GM23338 (cell line): ENCODE measurements around the gene PTPRR. TPM values are rescaled to one million over a fixed set of nuclear protein-coding genes. Genes with fewer than 3 reads are reported as not detected.

Source experiments
- ATAC-seq: fragments of 200-7000 bp; cut with Tn5 transposase; 3 replicates; pipeline ENCODE4 v1.9.1; 2020
- DNase-seq: peaks from one replicate; pipeline ENCODE4 v3.0.0-alpha.2; 2015; ENCODE audit warnings: low spot score
- H2AFZ ChIP-seq: fragments of 200-600 bp; sonication (generic); 2 replicates; pipeline ENCODE4 v1.8.0; 2016; ENCODE audit warnings: antibody characterized with exemption, mild to moderate bottlenecking, moderate library complexity
- H3F3A ChIP-seq: fragments of 200-600 bp; sonication (generic); replicated peaks from 2 replicates; pipeline ENCODE4 v1.8.0; 2017; ENCODE audit warnings: antibody characterized with exemption, mixed run types, low read depth
- H3K27ac ChIP-seq: fragments of 200-600 bp; sonication (generic); 2 replicates; pipeline ENCODE4 v1.6.1; 2016; ENCODE audit warnings: low read depth
- H3K27me3 ChIP-seq: fragments of 200-600 bp; sonication (generic); 2 replicates; pipeline ENCODE4 v1.8.0; 2016; ENCODE audit warnings: mild to moderate bottlenecking, mixed run types, moderate library complexity; ENCODE audit not compliant: insufficient read depth
- H3K36me3 ChIP-seq: fragments of 200-600 bp; sonication (generic); 2 replicates; pipeline ENCODE4 v1.8.0; 2016; ENCODE audit warnings: mild to moderate bottlenecking; ENCODE audit not compliant: insufficient read depth
- H3K4me1 ChIP-seq: fragments of 200-600 bp; sonication (generic); 2 replicates; pipeline ENCODE4 v1.8.0; 2016; ENCODE audit warnings: mild to moderate bottlenecking, moderate library complexity; ENCODE audit not compliant: insufficient read depth
- H3K4me2 ChIP-seq: fragments of 200-600 bp; sonication (generic); 2 replicates; pipeline ENCODE4 v1.7.1; 2017; ENCODE audit warnings: mixed run types
- H3K4me3 ChIP-seq: fragments of 200-600 bp; sonication (generic); 2 replicates; pipeline ENCODE4 v1.6.1; 2016; ENCODE audit warnings: mixed run types
- H3K79me2 ChIP-seq: fragments of 200-600 bp; sonication (generic); replicated peaks from 2 replicates; pipeline ENCODE4 v1.8.0; 2017; ENCODE audit warnings: mild to moderate bottlenecking; ENCODE audit not compliant: insufficient read depth
- H3K9me2 ChIP-seq: fragments of 200-600 bp; sonication (generic); 2 replicates; pipeline ENCODE4 v1.8.0; 2017; ENCODE audit not compliant: insufficient read depth
- H4K20me1 ChIP-seq: fragments of 200-600 bp; sonication (generic); replicated peaks from 2 replicates; pipeline ENCODE4 v1.8.0; 2017; ENCODE audit warnings: mild to moderate bottlenecking; ENCODE audit not compliant: insufficient read depth
- H3K27ac Mint-ChIP-seq: 2 replicates; pipeline ENCODE4 v1.8.0; 2020; ENCODE audit warnings: inconsistent platforms, mild to moderate bottlenecking, moderate library complexity, mixed read lengths
- H3K27me3 Mint-ChIP-seq: 3 replicates; pipeline ENCODE4 v1.8.0; 2022; ENCODE audit warnings: low read depth, mild to moderate bottlenecking, moderate library complexity, mixed read lengths, inconsistent platforms; ENCODE audit not compliant: insufficient read depth, poor library complexity
- H3K36me3 Mint-ChIP-seq: 3 replicates; pipeline ENCODE4 v1.8.0; 2021; ENCODE audit warnings: low read depth, mild to moderate bottlenecking, inconsistent platforms, moderate library complexity, mixed read lengths
- H3K4me1 Mint-ChIP-seq: 3 replicates; pipeline ENCODE4 v1.8.0; 2020; ENCODE audit warnings: mild to moderate bottlenecking, inconsistent platforms, mixed read lengths
- H3K4me3 Mint-ChIP-seq: 3 replicates; pipeline ENCODE4 v1.8.0; 2021; ENCODE audit warnings: moderate library complexity, mild to moderate bottlenecking, inconsistent platforms, mixed read lengths
- H3K9me3 Mint-ChIP-seq: 3 replicates; pipeline ENCODE4 v1.8.0; 2020; ENCODE audit warnings: moderate library complexity, mild to moderate bottlenecking, inconsistent platforms, mixed read lengths
- CREB1 ChIP-seq: fragments of 250-450 bp; sonication (Bioruptor Pico); IDR thresholded peaks from 2 replicates; pipeline ENCODE4 v1.5.0; 2020; ENCODE audit warnings: low read depth, mild to moderate bottlenecking, moderate library complexity
- EZH2 ChIP-seq: fragments of 200-600 bp; sonication (generic); IDR thresholded peaks from one replicate; pipeline ENCODE4 v1.8.0; 2017; ENCODE audit warnings: antibody characterized with exemption, mild to moderate bottlenecking, low read depth; ENCODE audit not compliant: unreplicated experiment
- NANOG ChIP-seq: IDR thresholded peaks from 2 replicates; pipeline ENCODE4 v1.6.1; 2016; ENCODE audit warnings: antibody characterized with exemption, borderline replicate concordance
- POLR2AphosphoS5 ChIP-seq: IDR thresholded peaks from 2 replicates; pipeline ENCODE4 v1.6.1; 2016; ENCODE audit warnings: antibody characterized with exemption, low read depth
- ZNF114 ChIP-seq: fragments of 250-450 bp; sonication (Bioruptor Pico); IDR thresholded peaks from 2 replicates; pipeline ENCODE4 v1.5.0; 2020; ENCODE audit warnings: mild to moderate bottlenecking, moderate library complexity
- ZNF331 ChIP-seq: fragments of 250-450 bp; sonication (Bioruptor Pico); IDR thresholded peaks from 2 replicates; pipeline ENCODE4 v1.5.0; 2020; ENCODE audit warnings: low read depth, mild to moderate bottlenecking, moderate library complexity
- polyA plus RNA-seq: library from polyadenylated mRNA; unstranded; fragments of >200 nt; fragmentation: Nextera tagmentation; extraction: Ambion mirVana; gene quantifications from 2 replicates; pipeline ENCODE4 v1.2.1, GENCODE V29; 2016
- total RNA-seq: library from RNA; depleted of rRNA; stranded (reverse); fragments of >200 nt; shearing (Covaris generic); gene quantifications from 2 replicates; pipeline ENCODE4 v1.2.3, GENCODE V29; 2014
- TF ChIP-seq, protein P1 (sequence below), 2 experiments: fragments of 200-600 bp in 1 of 2; sonication (generic) in 1 of 2; conservative IDR thresholded peaks; 2 replicates each; pipeline versions ENCODE4 v1.5.1 to v1.6.1; 2016 to 2017; ENCODE audit warnings: antibody characterized with exemption in 2 of 2, low read depth in 2 of 2, mild to moderate bottlenecking in 2 of 2, moderate library complexity in 1 of 2
- TF ChIP-seq, protein P2 (sequence below): fragments of 250-450 bp; sonication (Bioruptor Pico); IDR thresholded peaks from 2 replicates; pipeline ENCODE4 v1.5.0; 2020; ENCODE audit warnings: mild to moderate bottlenecking, moderate library complexity

PTPRR gene
- total and polyA plus RNA-seq, 2 experiments from 2014 or later: 0.26 to 0.76 TPM

DNA sequence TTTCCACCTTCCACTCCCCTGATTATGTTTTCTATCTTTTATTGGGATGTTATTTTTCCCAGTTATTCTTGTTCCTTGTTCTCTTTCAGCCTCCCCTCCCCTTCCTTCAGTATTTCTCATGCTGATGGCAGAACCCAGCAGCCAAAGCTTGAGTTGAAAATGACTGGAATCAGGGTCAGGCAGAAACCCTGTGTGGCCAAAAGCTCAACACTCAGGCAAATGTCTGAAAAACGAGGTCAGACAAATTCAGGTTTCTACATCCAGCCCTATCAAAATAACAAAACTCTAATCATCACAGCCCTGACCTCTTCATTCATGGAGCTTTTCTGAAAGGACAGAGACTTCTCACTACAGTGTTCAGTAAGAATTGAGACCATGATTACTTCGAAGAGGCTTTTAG is 134.6 kb downstream of the PTPRR start:
- Mint-ChIP-seq H3K9me3 (peaks cover 8% of the 10 kb centered on the region), H3K36me3 (peaks cover 5% of the 10 kb centered on the region; the same call in 2 of the 3 replicates), H3K4me1 (peaks cover 7% of the 10 kb centered on the region), H3K27me3 (no peaks in the 10 kb centered on the region), H3K27ac (peak overlapping the region; percentile 12; the same call in 1 of the 2 replicates), H3K4me3 (no peak overlapping the region)
- H3K27ac ChIP-seq: no peak overlapping the region
- no peaks in the 10 kb centered on the region for H3K9me2 ChIP-seq
- no peak overlapping the region for H3K4me3 ChIP-seq
- no peaks in the 10 kb centered on the region for H3K79me2 ChIP-seq
- H4K20me1 ChIP-seq: no peaks in the 10 kb centered on the region
- ATAC-seq: 0 out of 3 replicates have a peak, but pooled peaks have one; percentile 29
- TF ChIP-seq, protein P1, sequence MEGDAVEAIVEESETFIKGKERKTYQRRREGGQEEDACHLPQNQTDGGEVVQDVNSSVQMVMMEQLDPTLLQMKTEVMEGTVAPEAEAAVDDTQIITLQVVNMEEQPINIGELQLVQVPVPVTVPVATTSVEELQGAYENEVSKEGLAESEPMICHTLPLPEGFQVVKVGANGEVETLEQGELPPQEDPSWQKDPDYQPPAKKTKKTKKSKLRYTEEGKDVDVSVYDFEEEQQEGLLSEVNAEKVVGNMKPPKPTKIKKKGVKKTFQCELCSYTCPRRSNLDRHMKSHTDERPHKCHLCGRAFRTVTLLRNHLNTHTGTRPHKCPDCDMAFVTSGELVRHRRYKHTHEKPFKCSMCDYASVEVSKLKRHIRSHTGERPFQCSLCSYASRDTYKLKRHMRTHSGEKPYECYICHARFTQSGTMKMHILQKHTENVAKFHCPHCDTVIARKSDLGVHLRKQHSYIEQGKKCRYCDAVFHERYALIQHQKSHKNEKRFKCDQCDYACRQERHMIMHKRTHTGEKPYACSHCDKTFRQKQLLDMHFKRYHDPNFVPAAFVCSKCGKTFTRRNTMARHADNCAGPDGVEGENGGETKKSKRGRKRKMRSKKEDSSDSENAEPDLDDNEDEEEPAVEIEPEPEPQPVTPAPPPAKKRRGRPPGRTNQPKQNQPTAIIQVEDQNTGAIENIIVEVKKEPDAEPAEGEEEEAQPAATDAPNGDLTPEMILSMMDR (conservative IDR thresholded peaks at IDR 0.05; ENCODE audit: low read depth in 2 of 2): no peak
- TF ChIP-seq EZH2: no peak
- TF ChIP-seq ZNF114 (CRISPR knock-in tag): no peak
- no peak for TF ChIP-seq NANOG
- TF ChIP-seq ZNF331 (CRISPR knock-in tag): no peak
- TF ChIP-seq, protein P2, sequence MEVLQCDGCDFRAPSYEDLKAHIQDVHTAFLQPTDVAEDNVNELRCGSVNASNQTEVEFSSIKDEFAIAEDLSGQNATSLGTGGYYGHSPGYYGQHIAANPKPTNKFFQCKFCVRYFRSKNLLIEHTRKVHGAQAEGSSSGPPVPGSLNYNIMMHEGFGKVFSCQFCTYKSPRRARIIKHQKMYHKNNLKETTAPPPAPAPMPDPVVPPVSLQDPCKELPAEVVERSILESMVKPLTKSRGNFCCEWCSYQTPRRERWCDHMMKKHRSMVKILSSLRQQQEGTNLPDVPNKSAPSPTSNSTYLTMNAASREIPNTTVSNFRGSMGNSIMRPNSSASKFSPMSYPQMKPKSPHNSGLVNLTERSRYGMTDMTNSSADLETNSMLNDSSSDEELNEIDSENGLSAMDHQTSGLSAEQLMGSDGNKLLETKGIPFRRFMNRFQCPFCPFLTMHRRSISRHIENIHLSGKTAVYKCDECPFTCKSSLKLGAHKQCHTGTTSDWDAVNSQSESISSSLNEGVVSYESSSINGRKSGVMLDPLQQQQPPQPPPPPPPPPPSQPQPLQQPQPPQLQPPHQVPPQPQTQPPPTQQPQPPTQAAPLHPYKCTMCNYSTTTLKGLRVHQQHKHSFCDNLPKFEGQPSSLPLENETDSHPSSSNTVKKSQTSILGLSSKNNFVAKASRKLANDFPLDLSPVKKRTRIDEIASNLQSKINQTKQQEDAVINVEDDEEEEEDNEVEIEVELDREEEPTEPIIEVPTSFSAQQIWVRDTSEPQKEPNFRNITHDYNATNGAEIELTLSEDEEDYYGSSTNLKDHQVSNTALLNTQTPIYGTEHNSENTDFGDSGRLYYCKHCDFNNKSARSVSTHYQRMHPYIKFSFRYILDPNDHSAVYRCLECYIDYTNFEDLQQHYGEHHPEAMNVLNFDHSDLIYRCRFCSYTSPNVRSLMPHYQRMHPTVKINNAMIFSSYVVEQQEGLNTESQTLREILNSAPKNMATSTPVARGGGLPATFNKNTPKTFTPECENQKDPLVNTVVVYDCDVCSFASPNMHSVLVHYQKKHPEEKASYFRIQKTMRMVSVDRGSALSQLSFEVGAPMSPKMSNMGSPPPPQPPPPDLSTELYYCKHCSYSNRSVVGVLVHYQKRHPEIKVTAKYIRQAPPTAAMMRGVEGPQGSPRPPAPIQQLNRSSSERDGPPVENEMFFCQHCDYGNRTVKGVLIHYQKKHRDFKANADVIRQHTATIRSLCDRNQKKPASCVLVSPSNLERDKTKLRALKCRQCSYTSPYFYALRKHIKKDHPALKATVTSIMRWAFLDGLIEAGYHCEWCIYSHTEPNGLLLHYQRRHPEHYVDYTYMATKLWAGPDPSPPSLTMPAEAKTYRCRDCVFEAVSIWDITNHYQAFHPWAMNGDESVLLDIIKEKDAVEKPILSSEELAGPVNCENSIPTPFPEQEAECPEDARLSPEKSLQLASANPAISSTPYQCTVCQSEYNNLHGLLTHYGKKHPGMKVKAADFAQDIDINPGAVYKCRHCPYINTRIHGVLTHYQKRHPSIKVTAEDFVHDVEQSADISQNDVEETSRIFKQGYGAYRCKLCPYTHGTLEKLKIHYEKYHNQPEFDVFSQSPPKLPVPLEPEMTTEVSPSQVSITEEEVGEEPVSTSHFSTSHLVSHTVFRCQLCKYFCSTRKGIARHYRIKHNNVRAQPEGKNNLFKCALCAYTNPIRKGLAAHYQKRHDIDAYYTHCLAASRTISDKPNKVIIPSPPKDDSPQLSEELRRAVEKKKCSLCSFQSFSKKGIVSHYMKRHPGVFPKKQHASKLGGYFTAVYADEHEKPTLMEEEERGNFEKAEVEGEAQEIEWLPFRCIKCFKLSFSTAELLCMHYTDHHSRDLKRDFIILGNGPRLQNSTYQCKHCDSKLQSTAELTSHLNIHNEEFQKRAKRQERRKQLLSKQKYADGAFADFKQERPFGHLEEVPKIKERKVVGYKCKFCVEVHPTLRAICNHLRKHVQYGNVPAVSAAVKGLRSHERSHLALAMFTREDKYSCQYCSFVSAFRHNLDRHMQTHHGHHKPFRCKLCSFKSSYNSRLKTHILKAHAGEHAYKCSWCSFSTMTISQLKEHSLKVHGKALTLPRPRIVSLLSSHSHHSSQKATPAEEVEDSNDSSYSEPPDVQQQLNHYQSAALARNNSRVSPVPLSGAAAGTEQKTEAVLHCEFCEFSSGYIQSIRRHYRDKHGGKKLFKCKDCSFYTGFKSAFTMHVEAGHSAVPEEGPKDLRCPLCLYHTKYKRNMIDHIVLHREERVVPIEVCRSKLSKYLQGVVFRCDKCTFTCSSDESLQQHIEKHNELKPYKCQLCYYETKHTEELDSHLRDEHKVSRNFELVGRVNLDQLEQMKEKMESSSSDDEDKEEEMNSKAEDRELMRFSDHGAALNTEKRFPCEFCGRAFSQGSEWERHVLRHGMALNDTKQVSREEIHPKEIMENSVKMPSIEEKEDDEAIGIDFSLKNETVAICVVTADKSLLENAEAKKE (CRISPR knock-in tag): no peak
- TF ChIP-seq CREB1 (CRISPR knock-in tag): no peak
- no peak for TF ChIP-seq POLR2AphosphoS5
- H3F3A ChIP-seq: no peaks in the 10 kb centered on the region
- peaks cover 6% of the 10 kb centered on the region; the same call in 1 of the 2 replicates for H3K4me1 ChIP-seq
- peak overlapping the region; percentile 91 for H2AFZ ChIP-seq
- H3K27me3 ChIP-seq: no peaks in the 10 kb centered on the region
- H3K36me3 ChIP-seq: no peaks in the 10 kb centered on the region
- DNase-seq: no peak
- no peak overlapping the region for H3K4me2 ChIP-seq
